DOHH2 (cell line): ENCODE data around the gene COP1.

Experiments used
- H3F3A ChIP-seq: fragments of 200-600 bp; sonication (generic), shearing (Covaris generic); 2 replicates; pipeline ENCODE4 v1.6.0; 2016; ENCODE audit warnings: antibody characterized with exemption, mild to moderate bottlenecking; ENCODE audit not compliant: control insufficient read depth, insufficient read depth
- H3K27ac ChIP-seq: fragments of 200-600 bp; sonication (generic); 2 replicates; pipeline ENCODE4 v1.5.1; 2014; ENCODE audit warnings: low read depth, mild to moderate bottlenecking, low read length, moderate library complexity
- H3K27me3 ChIP-seq: fragments of 200-600 bp; sonication (generic); 2 replicates; pipeline ENCODE4 v1.6.1; 2014; ENCODE audit warnings: mild to moderate bottlenecking, low read length, mixed read lengths; ENCODE audit not compliant: control insufficient read depth
- H3K36me3 ChIP-seq: fragments of 200-600 bp; sonication (generic); 2 replicates; pipeline ENCODE4 v1.6.1; 2014; ENCODE audit warnings: mild to moderate bottlenecking, low read length, moderate library complexity, mixed read lengths; ENCODE audit not compliant: control insufficient read depth
- H3K4me1 ChIP-seq: fragments of 200-600 bp; sonication (generic); 2 replicates; pipeline ENCODE4 v1.6.1; 2014; ENCODE audit warnings: mild to moderate bottlenecking, low read length, mixed read lengths; ENCODE audit not compliant: control insufficient read depth
- H3K4me2 ChIP-seq: fragments of 200-600 bp; sonication (generic); 2 replicates; pipeline ENCODE4 v1.6.0; 2014; ENCODE audit warnings: mild to moderate bottlenecking, low read length, moderate library complexity
- H3K4me3 ChIP-seq: fragments of 200-600 bp; sonication (generic); 2 replicates; pipeline ENCODE4 v1.5.1; 2014; ENCODE audit warnings: mild to moderate bottlenecking, low read length, mixed read lengths
- H3K79me2 ChIP-seq: fragments of 200-600 bp; sonication (generic); 2 replicates; pipeline ENCODE4 v1.6.1; 2014; ENCODE audit warnings: mild to moderate bottlenecking, low read length, mixed read lengths; ENCODE audit not compliant: control insufficient read depth
- H3K9me2 ChIP-seq: fragments of 200-600 bp; sonication (generic); replicated peaks from 2 replicates; pipeline ENCODE4 v1.6.1; 2014; ENCODE audit warnings: mild to moderate bottlenecking, low read length, mixed read lengths; ENCODE audit not compliant: control insufficient read depth
- H3K9me3 ChIP-seq: fragments of 200-600 bp; sonication (generic); 2 replicates; pipeline ENCODE4 v1.6.1; 2014; ENCODE audit warnings: antibody characterized with exemption, low read length, mixed read lengths; ENCODE audit not compliant: control insufficient read depth, insufficient read depth
- H4K20me1 ChIP-seq: fragments of 200-600 bp; sonication (generic); 2 replicates; pipeline ENCODE4 v1.6.0; 2014; ENCODE audit warnings: low read depth, mild to moderate bottlenecking, antibody characterized with exemption, low read length, moderate library complexity; ENCODE audit not compliant: control insufficient read depth, insufficient read depth
- CTCF ChIP-seq: fragments of 200-600 bp; sonication (generic); IDR thresholded peaks from one replicate; pipeline ENCODE4 v1.5.1; 2014; ENCODE audit warnings: antibody characterized with exemption, mild to moderate bottlenecking, low read depth, low read length; ENCODE audit not compliant: poor library complexity, severe bottlenecking
- EZH2phosphoT487 ChIP-seq: fragments of 200-600 bp; sonication (generic); IDR thresholded peaks from 2 replicates; pipeline ENCODE4 v1.6.1; 2017; ENCODE audit warnings: borderline replicate concordance, mild to moderate bottlenecking, antibody characterized with exemption, low read length, moderate library complexity, mixed read lengths

COP1 gene

GRCh38 chr1:175906370-175906769 is 300.7 kb downstream of the COP1 start:
- TF ChIP-seq CTCF (no peak), EZH2phosphoT487 (no peak)
- peaks cover 7% of the 10 kb centered on the region; the same call in 1 of the 2 replicates for H3K9me3 ChIP-seq

GRCh38 chr1:175904808-175905207 is 302.3 kb downstream of the COP1 start:
- TF ChIP-seq EZH2phosphoT487 (no peak), CTCF (no peak)
- Histone ChIP-seq H3K9me2 (no peaks in the 10 kb centered on the region), H3K79me2 (no peaks in the 10 kb centered on the region), H3K27me3 (no peaks in the 10 kb centered on the region), H3K4me2 (no peak overlapping the region), H3K4me1 (no peaks in the 10 kb centered on the region), H3K4me3 (no peak overlapping the region), H3F3A (no peaks in the 10 kb centered on the region), H3K27ac (no peak overlapping the region), H3K9me3 (no peaks in the 10 kb centered on the region), H4K20me1 (no peaks in the 10 kb centered on the region), H3K36me3 (no peaks in the 10 kb centered on the region)

More at GRCh38 chr1:175906370-175906769, 300.7 kb downstream of the COP1 start:
- H3K4me1 ChIP-seq = no peaks in the 10 kb centered on the region
- no peaks in the 10 kb centered on the region for H3K9me2 ChIP-seq
- no peaks in the 10 kb centered on the region for H3K36me3 ChIP-seq
- H3K27ac ChIP-seq = no peak overlapping the region
- no peaks in the 10 kb centered on the region for H3F3A ChIP-seq
- H3K27me3 ChIP-seq = no peaks in the 10 kb centered on the region
- no peaks in the 10 kb centered on the region for H4K20me1 ChIP-seq
- H3K4me3 ChIP-seq = no peak overlapping the region
- H3K79me2 ChIP-seq = no peaks in the 10 kb centered on the region
- H3K4me2 ChIP-seq = no peak overlapping the region

GRCh38 chr1:175902281-175902680 is 304.8 kb downstream of the COP1 start:
- no peak overlapping the region for H3K4me3 ChIP-seq
- no peaks in the 10 kb centered on the region for H3K4me1 ChIP-seq
- no peak overlapping the region for H3K4me2 ChIP-seq
- no peaks in the 10 kb centered on the region for H3K36me3 ChIP-seq
- H3K79me2 ChIP-seq = no peaks in the 10 kb centered on the region
- no peak overlapping the region for H3K27ac ChIP-seq
- no peaks in the 10 kb centered on the region for H3F3A ChIP-seq
- no peaks in the 10 kb centered on the region for H3K9me2 ChIP-seq
- no peaks in the 10 kb centered on the region for H4K20me1 ChIP-seq
- TF ChIP-seq EZH2phosphoT487 = no peak
- no peaks in the 10 kb centered on the region for H3K27me3 ChIP-seq
- H3K9me3 ChIP-seq = no peaks in the 10 kb centered on the region

GRCh38 chr1:175901076-175901836 is 305.8 kb downstream of the COP1 start:
- H3K9me2 ChIP-seq = no peaks in the 10 kb centered on the region
- no peak overlapping the region for H3K27ac ChIP-seq
- H3K4me2 ChIP-seq = no peak overlapping the region
- no peaks in the 10 kb centered on the region for H3K27me3 ChIP-seq
- H4K20me1 ChIP-seq = no peaks in the 10 kb centered on the region
- no peaks in the 10 kb centered on the region for H3K79me2 ChIP-seq
- no peaks in the 10 kb centered on the region for H3K4me1 ChIP-seq
- TF ChIP-seq EZH2phosphoT487 (no peak), CTCF (no peak)
- no peaks in the 10 kb centered on the region for H3F3A ChIP-seq
- H3K9me3 ChIP-seq = no peaks in the 10 kb centered on the region
- H3K36me3 ChIP-seq = no peaks in the 10 kb centered on the region
- no peak overlapping the region for H3K4me3 ChIP-seq
